Endothelial cell of umbilical vein (primary cell): ENCODE measurements around the gene DHRS12. TPM values are rescaled to one million over a fixed set of nuclear protein-coding genes. Genes with fewer than 3 reads are reported as not detected.

ENCODE experiments used
- BruUV-seq: library from RNA; stranded (reverse); fragments of 400-500 nt; replicated peaks from 2 replicates; lab custom pipeline; 2021; lab: Mats Ljungman, UMichigan
- CTCF ChIA-PET: fragments of 300-600, 350-600 bp; sonication (Branson Sonifier 250); formaldehyde crosslinking; loops from one replicate; lab custom pipeline; 2021; ENCODE audit warnings: antibody characterized with exemption, inconsistent platforms; lab: Charles Lee
- POLR2A ChIA-PET: fragments of 300-600, 350-600 bp; sonication (Branson Sonifier 250); formaldehyde crosslinking; loops from one replicate; lab custom pipeline; 2021; ENCODE audit warnings: antibody characterized with exemption, inconsistent platforms; lab: Charles Lee
- DNase-seq: peaks from one replicate; pipeline ENCODE4 v3.0.0-alpha.2; 2011; ENCODE audit warnings: low read depth, low spot score
- FAIRE-seq: peaks from 2 replicates; lab custom pipeline; 2011; peaks lifted over from hg19 to GRCh38; lab: Jason Lieb, UNC
- H2AFZ ChIP-seq: 2 replicates; pipeline ENCODE4 v1.6.0; 2012; ENCODE audit warnings: low read depth, low read length, control low read depth, inconsistent platforms
- H3K27ac ChIP-seq: 2 replicates; pipeline ENCODE4 v1.5.1; 2011; ENCODE audit warnings: low read depth, mild to moderate bottlenecking, control low read depth, low read length, moderate library complexity; ENCODE audit not compliant: insufficient read depth
- H3K27me3 ChIP-seq, 2 experiments: 2 replicates each; pipeline versions ENCODE4 v1.6.0 to v1.6.1; 2011; ENCODE audit warnings: low read length in 2 of 2, mixed read lengths in 1 of 2; ENCODE audit not compliant: control insufficient read depth in 2 of 2, insufficient read depth in 2 of 2
- H3K36me3 ChIP-seq, 2 experiments: 2 replicates in 1 of 2; 3 replicates in 1 of 2; pipeline ENCODE4 v1.5.1; 2011; ENCODE audit warnings: low read length in 2 of 2, mild to moderate bottlenecking in 1 of 2, moderate library complexity in 1 of 2; ENCODE audit not compliant: control insufficient read depth in 2 of 2, insufficient read depth in 2 of 2; ENCODE audit errors: extremely low read depth in 1 of 2
- H3K4me1 ChIP-seq: 3 replicates; pipeline ENCODE4 v1.5.1; 2011; ENCODE audit warnings: mild to moderate bottlenecking, low read length; ENCODE audit not compliant: control insufficient read depth, insufficient read depth; ENCODE audit errors: extremely low read depth
- H3K4me2 ChIP-seq: 2 replicates; pipeline ENCODE4 v1.6.1; 2011; ENCODE audit warnings: low read length, control low read depth, mixed read lengths; ENCODE audit not compliant: insufficient read depth
- H3K4me3 ChIP-seq, 3 experiments: fragments of 200-600 bp in 1 of 3; sonication (generic), shearing (Covaris generic) in 1 of 3; replicated peaks in 1 of 3; 2 replicates each; pipeline ENCODE4 v1.5.1; 2011 to 2016; ENCODE audit warnings: control low read depth in 3 of 3, low read length in 3 of 3, mild to moderate bottlenecking in 2 of 3, inconsistent platforms in 1 of 3, low read depth in 1 of 3, moderate library complexity in 1 of 3; ENCODE audit not compliant: insufficient read depth in 1 of 3
- H3K79me2 ChIP-seq: 2 replicates; pipeline ENCODE4 v1.6.0; 2012; ENCODE audit warnings: low read length, inconsistent platforms; ENCODE audit not compliant: control insufficient read depth, insufficient read depth
- H3K9ac ChIP-seq: replicated peaks from 2 replicates; pipeline ENCODE3; 2011; ENCODE audit warnings: low read length, control low read depth; ENCODE audit not compliant: insufficient read depth; ENCODE audit errors: extremely low read depth
- H3K9me1 ChIP-seq: replicated peaks from 3 replicates; pipeline ENCODE4 v1.6.0; 2011; ENCODE audit warnings: mild to moderate bottlenecking, low read length; ENCODE audit not compliant: control insufficient read depth, insufficient read depth; ENCODE audit errors: extremely low read depth
- H3K9me3 ChIP-seq: replicated peaks from 2 replicates; pipeline ENCODE4 v1.5.1; 2012; ENCODE audit warnings: low read length, inconsistent platforms; ENCODE audit not compliant: control insufficient read depth, insufficient read depth
- H4K20me1 ChIP-seq: replicated peaks from 2 replicates; pipeline ENCODE3; 2011; ENCODE audit warnings: mild to moderate bottlenecking, low read length; ENCODE audit not compliant: control insufficient read depth, insufficient read depth; ENCODE audit errors: extremely low read depth
- CTCF ChIP-seq, 2 donors: IDR thresholded peaks; 1 replicate in 1 of 2; 2 replicates in 1 of 2; pipeline ENCODE4 v1.5.1; 2011; ENCODE audit warnings: low read length in 2 of 2, mild to moderate bottlenecking in 2 of 2, moderate library complexity in 2 of 2, control low read depth in 1 of 2, inconsistent platforms in 1 of 2, low read depth in 1 of 2; ENCODE audit not compliant: insufficient read depth in 1 of 2; ENCODE audit errors: extremely low read depth in 1 of 2
- FOS ChIP-seq: IDR thresholded peaks from 2 replicates; pipeline ENCODE4 v1.6.1; 2011; ENCODE audit warnings: mild to moderate bottlenecking, low read length, moderate library complexity, borderline replicate concordance; ENCODE audit not compliant: insufficient read depth
- MAX ChIP-seq: IDR thresholded peaks from 2 replicates; pipeline ENCODE4 v1.6.1; 2011; ENCODE audit not compliant: insufficient read depth, insufficient read length
- POLR2A ChIP-seq: IDR thresholded peaks from 2 replicates; pipeline ENCODE4 v1.6.1; 2012; ENCODE audit warnings: low read depth, mild to moderate bottlenecking, control low read depth, low read length
- POLR2AphosphoS5 ChIP-seq: IDR thresholded peaks from 2 replicates; pipeline ENCODE4 v1.6.1; 2012; ENCODE audit warnings: low read depth, mild to moderate bottlenecking, control low read depth, low read length, moderate library complexity; ENCODE audit not compliant: insufficient read depth
- dilution Hi-C: fragments of 300-500 bp; cut with MboI; formaldehyde crosslinking; loops from one replicate; pipeline ENCODE4 v1.15.0; 2019; ENCODE audit warnings: low sequenced_read_pairs; ENCODE audit not compliant: extremely low pct_ligation_motif_present
- intact Hi-C: fragments of 100-400 bp; cut with micrococcal nuclease; formaldehyde crosslinking; loops from one replicate; pipeline ENCODE4 v1.10.0; 2022
- polyA plus RNA-seq, 4 experiments: library from polyadenylated mRNA; depleted of rRNA in 3 of 4; stranded (reverse) in 3 of 4; unstranded in 1 of 4; fragments of >200 nt; gene quantifications; 2 replicates each; pipeline versions ENCODE4 v1.2.1 to v1.2.3, GENCODE V29; 2011 to 2012; ENCODE audit warnings: missing spikeins in 1 of 4
- total RNA-seq: library from RNA; stranded (reverse); gene quantifications from 2 replicates; pipeline ENCODE4 v1.2.3, GENCODE V29; 2021

The DHRS12 gene
- total and polyA plus RNA-seq, 2 donors (not counting 3 experiments of a cell fraction or from before 2014, with no cell fraction given), result 8.9 to 9.1 TPM

GRCh38 chr13:51726446-51727193, 77.3 kb downstream of the DHRS12 start:
- ChIA-PET CTCF (interaction anchor here (1.1 to 1.6 kb wide), 2 partner anchors 82 to 273 kb away, joined by 3 read pairs; partner anchors contain the start of gene INTS6), POLR2A (interaction anchor here (1.8 kb wide), 1 partner anchor 274 kb away, joined by 6 read pairs; the partner anchor contains the start of gene INTS6)
- Histone ChIP-seq H3K9me3 (no peaks in the 10 kb centered on the region), H2AFZ (no peak overlapping the region), H3K27ac (no peak overlapping the region), H3K79me2 (no peaks in the 10 kb centered on the region), H3K9ac (no peak overlapping the region), H3K27me3 (no peaks in the 10 kb centered on the region), H3K4me3 (no peak overlapping the region), H3K4me2 (no peak overlapping the region), H3K9me1 (no peaks in the 10 kb centered on the region), H3K4me1 (peaks cover 14% of the 10 kb centered on the region), H4K20me1 (no peaks in the 10 kb centered on the region), H3K36me3 (no peaks in the 10 kb centered on the region)
- intact Hi-C loops, result loop anchor here (5.0 kb wide), 1 partner anchor 144 kb away; the partner anchor contains the start of gene WDFY2
- dilution Hi-C loops, result no loop called here
- no peak for FAIRE-seq
- BruUV-seq, result no TSS peak
- TF ChIP-seq CTCF (IDR thresholded peaks at IDR 0.05; ENCODE audit: extremely low read depth in 1 of 2, insufficient read depth in 1 of 2, low read depth in 1 of 2, low read length in 2 of 2) (no peak), MAX (no peak), FOS (no peak), POLR2AphosphoS5 (no peak), POLR2A (no peak)
- peak; percentile 69 for DNase-seq
